K562 (cell line): Measurements from ENCODE around the gene PAFAH1B1. TPM values are rescaled to one million over a fixed set of nuclear protein-coding genes. Genes with fewer than 3 reads are reported as not detected.

ENCODE experiments used
- ATAC-seq: fragments of 200-7000 bp; cut with Tn5 transposase; 3 replicates; pipeline ENCODE4 v1.9.1; 2020; ENCODE audit warnings: moderate library complexity
- BruUV-seq: library from RNA; stranded (reverse); fragments of 400-500 nt; replicated peaks from 2 replicates; lab custom pipeline; 2021; lab: Mats Ljungman, UMichigan
- CTCF ChIA-PET: fragments of 300-600 bp; formaldehyde crosslinking; extraction: SDS; loops from one replicate; lab custom pipeline; 2021; ENCODE audit warnings: low intra/inter-chr PET ratio; lab: Yijun Ruan, JAX
- POLR2A ChIA-PET: fragments of 300-600, 350-650 bp; sonication (Branson Sonifier 250); formaldehyde crosslinking; extraction: SDS; loops from one replicate; lab custom pipeline; 2021; ENCODE audit warnings: antibody characterized with exemption, inconsistent platforms; lab: Yijun Ruan, JAX
- DNase-seq, 4 experiments: peaks; one replicate each; pipeline versions ENCODE4 v3.0.0 to v3.0.0-alpha.2; 2011 to 2018; ENCODE audit warnings: low spot score in 3 of 4, mixed read lengths in 3 of 4; ENCODE audit errors: extremely low read depth in 1 of 4
- FAIRE-seq: peaks from 2 replicates; lab custom pipeline; 2011; peaks lifted over from hg19 to GRCh38; lab: Jason Lieb, UNC
- H2AFZ ChIP-seq: 2 replicates; pipeline ENCODE4 v1.6.0; 2011; ENCODE audit warnings: low read depth, low read length, control low read depth, inconsistent platforms
- H3K27ac ChIP-seq: fragments of 200-600 bp; 3 replicates; pipeline ENCODE4 v1.8.0; 2011; ENCODE audit warnings: low read depth, mild to moderate bottlenecking, control low read depth, inconsistent platforms, low read length, moderate library complexity, mixed read lengths; ENCODE audit errors: extremely low read depth
- H3K27me3 ChIP-seq, 2 experiments: fragments of 300-600 bp in 1 of 2; 2 replicates in 1 of 2; 3 replicates in 1 of 2; pipeline versions ENCODE4 v1.6.0 to v1.8.0; 2011; ENCODE audit warnings: inconsistent platforms in 2 of 2, low read length in 2 of 2, mild to moderate bottlenecking in 1 of 2, mixed read lengths in 1 of 2, moderate library complexity in 1 of 2; ENCODE audit not compliant: control insufficient read depth in 2 of 2, insufficient read depth in 2 of 2
- H3K36me3 ChIP-seq: fragments of 300-600 bp; 3 replicates; pipeline ENCODE4 v1.8.0; 2011; ENCODE audit warnings: mild to moderate bottlenecking, low read length, inconsistent platforms; ENCODE audit not compliant: control insufficient read depth, insufficient read depth
- H3K4me1 ChIP-seq, 2 experiments: fragments of 200-600 bp in 1 of 2; replicated peaks in 1 of 2; 2 replicates in 1 of 2; 3 replicates in 1 of 2; pipeline versions ENCODE4 v1.5.1 to v1.8.0; 2011; ENCODE audit warnings: inconsistent platforms in 2 of 2, low read length in 2 of 2, mild to moderate bottlenecking in 1 of 2, mixed read lengths in 1 of 2, moderate library complexity in 1 of 2; ENCODE audit not compliant: control insufficient read depth in 2 of 2, insufficient read depth in 2 of 2
- H3K4me2 ChIP-seq: 2 replicates; pipeline ENCODE4 v1.6.1; 2011; ENCODE audit warnings: low read length, control low read depth, inconsistent platforms, mixed read lengths; ENCODE audit not compliant: insufficient read depth
- H3K4me3 ChIP-seq: fragments of 200-600 bp; sonication (generic), shearing (Covaris generic); 2 replicates; pipeline ENCODE4 v1.5.1; 2016; ENCODE audit warnings: control low read depth, inconsistent platforms
- H3K79me2 ChIP-seq: fragments of 200-600 bp; 3 replicates; pipeline ENCODE4 v1.8.0; 2011; ENCODE audit warnings: low read length, inconsistent platforms; ENCODE audit not compliant: control insufficient read depth, insufficient read depth
- H3K9ac ChIP-seq, 2 experiments: 2 replicates each; pipeline versions ENCODE4 v1.6.0 to v1.6.1; 2011; ENCODE audit warnings: low read depth in 2 of 2, low read length in 2 of 2, control low read depth in 1 of 2, inconsistent platforms in 1 of 2, mild to moderate bottlenecking in 1 of 2, mixed read lengths in 1 of 2; ENCODE audit not compliant: insufficient read depth in 1 of 2
- H3K9me1 ChIP-seq: one replicate; pipeline ENCODE4 v1.6.0; 2011; ENCODE audit warnings: inconsistent platforms, mild to moderate bottlenecking, low read length, moderate library complexity; ENCODE audit not compliant: control insufficient read depth, insufficient read depth
- H3K9me3 ChIP-seq: replicated peaks from 2 replicates; pipeline ENCODE4 v1.5.1; 2011; ENCODE audit warnings: low read depth, low read length, inconsistent platforms; ENCODE audit not compliant: control insufficient read depth, insufficient read depth
- H4K20me1 ChIP-seq: replicated peaks from 2 replicates; pipeline ENCODE4 v1.6.1; 2011; ENCODE audit warnings: low read length, inconsistent platforms, mixed read lengths; ENCODE audit not compliant: control insufficient read depth, insufficient read depth
- KDM5B ChIP-seq: fragments of 200-600 bp; sonication (generic); IDR thresholded peaks from 2 replicates; pipeline ENCODE4 v1.6.1; 2012; ENCODE audit warnings: low read depth, mild to moderate bottlenecking, moderate library complexity, low read length, control low read depth, inconsistent platforms; ENCODE audit not compliant: insufficient replicate concordance
- L3MBTL2 ChIP-seq: fragments of 450-650 bp; IDR thresholded peaks from 2 replicates; pipeline ENCODE4 v1.6.1; 2016; ENCODE audit warnings: mild to moderate bottlenecking, moderate library complexity
- MAX ChIP-seq: sonication (generic); formaldehyde crosslinking; IDR thresholded peaks from 2 replicates; pipeline ENCODE4 v1.9.0; 2022; ENCODE audit warnings: mild to moderate bottlenecking, missing genetic modification reagents
- ZBTB43 ChIP-seq: sonication (generic); formaldehyde crosslinking; IDR thresholded peaks from 2 replicates; pipeline ENCODE4 v1.8.0; 2023; ENCODE audit warnings: mild to moderate bottlenecking, missing genetic modification reagents
- ZFX ChIP-seq: sonication (generic); formaldehyde crosslinking; IDR thresholded peaks from 2 replicates; pipeline ENCODE4 v1.8.0; 2022; ENCODE audit warnings: mild to moderate bottlenecking, missing genetic modification reagents, moderate library complexity
- WGBS: fragments of 100-300 bp; shearing (Covaris generic); methylation state at CpG from one replicate; pipeline ENCODE4 v1.1.6; 2016; ENCODE audit warnings: low coverage, mixed read lengths; ENCODE audit not compliant: insufficient coverage; ENCODE audit errors: missing lambda C conversion rate; 5-methylcytosine and 5-hydroxymethylcytosine counted together
- in situ Hi-C: fragments of 300-500 bp; cut with MboI; formaldehyde crosslinking; loops from 4 replicates; pipeline ENCODE4 v1.15.0; 2018; ENCODE audit warnings: inconsistent platforms, mixed read lengths
- intact Hi-C: fragments of 100-400 bp; cut with micrococcal nuclease; formaldehyde crosslinking; loops from 2 replicates; pipeline ENCODE4 v1.14.2; 2022
- polyA plus RNA-seq, 8 experiments: library from polyadenylated mRNA; depleted of rRNA in 4 of 8; stranded (reverse) in 5 of 8; unstranded in 3 of 8; fragments of >200 nt; fragmentation: Nextera tagmentation in 2 of 8; fragmentation: Illumina TruSeq in 1 of 8; extraction: Ambion mirVana in 2 of 8; extraction: Trizol in 1 of 8; gene quantifications; 2 replicates each; pipeline versions ENCODE4 v1.2.1 to v1.2.3, GENCODE V29; 2011 to 2014; ENCODE audit warnings: inconsistent platforms in 1 of 8, missing spikeins in 1 of 8
- total RNA-seq, 7 experiments: library from RNA; depleted of rRNA in 6 of 7; stranded (reverse); fragments of >200 nt in 6 of 7; fragmentation: Illumina TruSeq in 2 of 7; extraction: Trizol in 2 of 7; gene quantifications; 2 replicates each; pipeline versions ENCODE4 v1.2.1 to v1.2.3, GENCODE V29; 2011 to 2021; ENCODE audit warnings: low replicate concordance in 1 of 7
- TF ChIP-seq, protein P1 (sequence below): fragments of 450-650 bp; IDR thresholded peaks from 2 replicates; pipeline ENCODE4 v1.6.1; 2016; ENCODE audit warnings: mild to moderate bottlenecking, moderate library complexity

The PAFAH1B1 gene
- total and polyA plus RNA-seq, 9 of the 15 experiments (the other 6 are each of a cell fraction or from before 2014, with no cell fraction given), result 23.3 to 66.4 (median 40.2) TPM

- TF ChIP-seq ZFX (CRISPR knock-in tag) (peak; percentile 39; the same call in 1 of the 2 replicates), KDM5B (peak; percentile 8), ZBTB43 (CRISPR knock-in tag) (0 out of 2 replicates have a peak, but pooled peaks have one; percentile 2), L3MBTL2 (peak; percentile 61; the same call in 1 of the 2 replicates), MAX (CRISPR knock-in tag) (no peak)
- TF ChIP-seq, protein P1, sequence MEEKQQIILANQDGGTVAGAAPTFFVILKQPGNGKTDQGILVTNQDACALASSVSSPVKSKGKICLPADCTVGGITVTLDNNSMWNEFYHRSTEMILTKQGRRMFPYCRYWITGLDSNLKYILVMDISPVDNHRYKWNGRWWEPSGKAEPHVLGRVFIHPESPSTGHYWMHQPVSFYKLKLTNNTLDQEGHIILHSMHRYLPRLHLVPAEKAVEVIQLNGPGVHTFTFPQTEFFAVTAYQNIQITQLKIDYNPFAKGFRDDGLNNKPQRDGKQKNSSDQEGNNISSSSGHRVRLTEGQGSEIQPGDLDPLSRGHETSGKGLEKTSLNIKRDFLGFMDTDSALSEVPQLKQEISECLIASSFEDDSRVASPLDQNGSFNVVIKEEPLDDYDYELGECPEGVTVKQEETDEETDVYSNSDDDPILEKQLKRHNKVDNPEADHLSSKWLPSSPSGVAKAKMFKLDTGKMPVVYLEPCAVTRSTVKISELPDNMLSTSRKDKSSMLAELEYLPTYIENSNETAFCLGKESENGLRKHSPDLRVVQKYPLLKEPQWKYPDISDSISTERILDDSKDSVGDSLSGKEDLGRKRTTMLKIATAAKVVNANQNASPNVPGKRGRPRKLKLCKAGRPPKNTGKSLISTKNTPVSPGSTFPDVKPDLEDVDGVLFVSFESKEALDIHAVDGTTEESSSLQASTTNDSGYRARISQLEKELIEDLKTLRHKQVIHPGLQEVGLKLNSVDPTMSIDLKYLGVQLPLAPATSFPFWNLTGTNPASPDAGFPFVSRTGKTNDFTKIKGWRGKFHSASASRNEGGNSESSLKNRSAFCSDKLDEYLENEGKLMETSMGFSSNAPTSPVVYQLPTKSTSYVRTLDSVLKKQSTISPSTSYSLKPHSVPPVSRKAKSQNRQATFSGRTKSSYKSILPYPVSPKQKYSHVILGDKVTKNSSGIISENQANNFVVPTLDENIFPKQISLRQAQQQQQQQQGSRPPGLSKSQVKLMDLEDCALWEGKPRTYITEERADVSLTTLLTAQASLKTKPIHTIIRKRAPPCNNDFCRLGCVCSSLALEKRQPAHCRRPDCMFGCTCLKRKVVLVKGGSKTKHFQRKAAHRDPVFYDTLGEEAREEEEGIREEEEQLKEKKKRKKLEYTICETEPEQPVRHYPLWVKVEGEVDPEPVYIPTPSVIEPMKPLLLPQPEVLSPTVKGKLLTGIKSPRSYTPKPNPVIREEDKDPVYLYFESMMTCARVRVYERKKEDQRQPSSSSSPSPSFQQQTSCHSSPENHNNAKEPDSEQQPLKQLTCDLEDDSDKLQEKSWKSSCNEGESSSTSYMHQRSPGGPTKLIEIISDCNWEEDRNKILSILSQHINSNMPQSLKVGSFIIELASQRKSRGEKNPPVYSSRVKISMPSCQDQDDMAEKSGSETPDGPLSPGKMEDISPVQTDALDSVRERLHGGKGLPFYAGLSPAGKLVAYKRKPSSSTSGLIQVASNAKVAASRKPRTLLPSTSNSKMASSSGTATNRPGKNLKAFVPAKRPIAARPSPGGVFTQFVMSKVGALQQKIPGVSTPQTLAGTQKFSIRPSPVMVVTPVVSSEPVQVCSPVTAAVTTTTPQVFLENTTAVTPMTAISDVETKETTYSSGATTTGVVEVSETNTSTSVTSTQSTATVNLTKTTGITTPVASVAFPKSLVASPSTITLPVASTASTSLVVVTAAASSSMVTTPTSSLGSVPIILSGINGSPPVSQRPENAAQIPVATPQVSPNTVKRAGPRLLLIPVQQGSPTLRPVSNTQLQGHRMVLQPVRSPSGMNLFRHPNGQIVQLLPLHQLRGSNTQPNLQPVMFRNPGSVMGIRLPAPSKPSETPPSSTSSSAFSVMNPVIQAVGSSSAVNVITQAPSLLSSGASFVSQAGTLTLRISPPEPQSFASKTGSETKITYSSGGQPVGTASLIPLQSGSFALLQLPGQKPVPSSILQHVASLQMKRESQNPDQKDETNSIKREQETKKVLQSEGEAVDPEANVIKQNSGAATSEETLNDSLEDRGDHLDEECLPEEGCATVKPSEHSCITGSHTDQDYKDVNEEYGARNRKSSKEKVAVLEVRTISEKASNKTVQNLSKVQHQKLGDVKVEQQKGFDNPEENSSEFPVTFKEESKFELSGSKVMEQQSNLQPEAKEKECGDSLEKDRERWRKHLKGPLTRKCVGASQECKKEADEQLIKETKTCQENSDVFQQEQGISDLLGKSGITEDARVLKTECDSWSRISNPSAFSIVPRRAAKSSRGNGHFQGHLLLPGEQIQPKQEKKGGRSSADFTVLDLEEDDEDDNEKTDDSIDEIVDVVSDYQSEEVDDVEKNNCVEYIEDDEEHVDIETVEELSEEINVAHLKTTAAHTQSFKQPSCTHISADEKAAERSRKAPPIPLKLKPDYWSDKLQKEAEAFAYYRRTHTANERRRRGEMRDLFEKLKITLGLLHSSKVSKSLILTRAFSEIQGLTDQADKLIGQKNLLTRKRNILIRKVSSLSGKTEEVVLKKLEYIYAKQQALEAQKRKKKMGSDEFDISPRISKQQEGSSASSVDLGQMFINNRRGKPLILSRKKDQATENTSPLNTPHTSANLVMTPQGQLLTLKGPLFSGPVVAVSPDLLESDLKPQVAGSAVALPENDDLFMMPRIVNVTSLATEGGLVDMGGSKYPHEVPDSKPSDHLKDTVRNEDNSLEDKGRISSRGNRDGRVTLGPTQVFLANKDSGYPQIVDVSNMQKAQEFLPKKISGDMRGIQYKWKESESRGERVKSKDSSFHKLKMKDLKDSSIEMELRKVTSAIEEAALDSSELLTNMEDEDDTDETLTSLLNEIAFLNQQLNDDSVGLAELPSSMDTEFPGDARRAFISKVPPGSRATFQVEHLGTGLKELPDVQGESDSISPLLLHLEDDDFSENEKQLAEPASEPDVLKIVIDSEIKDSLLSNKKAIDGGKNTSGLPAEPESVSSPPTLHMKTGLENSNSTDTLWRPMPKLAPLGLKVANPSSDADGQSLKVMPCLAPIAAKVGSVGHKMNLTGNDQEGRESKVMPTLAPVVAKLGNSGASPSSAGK, result peak; percentile 63; the same call in 1 of the 2 replicates
- Histone ChIP-seq H3K79me2 (peaks cover 54% of the 10 kb centered on the region), H3K9ac (peak overlapping the region; percentile 67 to 99), H3K9me1 (peaks cover 5% of the 10 kb centered on the region), H3K27ac (peak overlapping the region; percentile 76), H3K4me2 (peak overlapping the region; percentile 96), H3K27me3 (no peaks in the 10 kb centered on the region), H3K4me3 (peak overlapping the region; percentile 70), H2AFZ (peak overlapping the region; percentile 84), H4K20me1 (peaks cover 18% of the 10 kb centered on the region), H3K36me3 (peaks cover 21% of the 10 kb centered on the region; the same call in 1 of the 3 replicates), H3K9me3 (no peaks in the 10 kb centered on the region), H3K4me1 (peaks cover 26 to 54% of the 10 kb centered on the region in 2 experiments; a peak in 4 of 5 replicates)
- CTCF ChIA-PET, result no interaction called here
- no peak; the same call in 2 of the 3 replicates for ATAC-seq
- 61% methylated on average over 18 of the region's 36 CpGs for WGBS
- POLR2A ChIA-PET, result interaction anchor here (0.6 to 1.3 kb wide), 3 partner anchors 9 to 156 kb away, joined by 3 read pairs; no protein-coding TSS in a partner anchor
- in situ Hi-C loops, result no loop called here
- FAIRE-seq, result no peak
- DNase-seq, result no peak
- no TSS peak for BruUV-seq
- intact Hi-C loops, result no loop called here
These were observed 119.0 kb downstream of the PAFAH1B1 start for GRCh38 chr17:2712300-2713043.
